Measurements from ENCODE around the gene SH3RF1. TPM values are rescaled to one million over a fixed set of nuclear protein-coding genes. Genes with fewer than 3 reads are reported as not detected.

Gene SH3RF1
- 10 to 100 TPM; 16.3 to 47.8 (median 29.5) TPM for total RNA-seq
- 10 to 100 TPM in 1 of 3 donors, 1 to 10 TPM in 2; 3.4 to 13.6 (median 8.4) TPM for polyA plus RNA-seq
- long read RNA-seq, donor 1, full-length matches to known transcripts: 4 of 4 reads
- long read RNA-seq, donor 1, partial matches to known transcripts: 0 of 4 reads
- long read RNA-seq, donor 1, other reads (novel, unspliced or antisense): 0 of 4 reads
- long read RNA-seq, donor 2, full-length matches to known transcripts: 4 of 10 reads
- long read RNA-seq, donor 2, partial matches to known transcripts: 6 of 10 reads
- long read RNA-seq, donor 2, other reads (novel, unspliced or antisense): 0 of 10 reads
- long read RNA-seq, donor 3, full-length matches to known transcripts: 2 of 2 reads
- long read RNA-seq, donor 3, partial matches to known transcripts: 0 of 2 reads
- long read RNA-seq, donor 3, other reads (novel, unspliced or antisense): 0 of 2 reads
- long read RNA-seq, donor 4: 0 reads
- long read RNA-seq, donor 5, full-length matches to known transcripts: 2 of 2 reads
- long read RNA-seq, donor 5, partial matches to known transcripts: 0 of 2 reads
- long read RNA-seq, donor 5, other reads (novel, unspliced or antisense): 0 of 2 reads
- long read RNA-seq, donor 6, partial matches to known transcripts: 10 of 14 reads
- long read RNA-seq, donor 6, other reads (novel, unspliced or antisense): 0 of 14 reads
- long read RNA-seq, donor 7, full-length matches to known transcripts: 1 of 1 reads
- long read RNA-seq, donor 7, partial matches to known transcripts: 0 of 1 reads
- long read RNA-seq, donor 7, other reads (novel, unspliced or antisense): 0 of 1 reads
- long read RNA-seq, donor 8, full-length matches to known transcripts: 2 of 12 reads
- long read RNA-seq, donor 8, partial matches to known transcripts: 10 of 12 reads
- long read RNA-seq, donor 8, other reads (novel, unspliced or antisense): 0 of 12 reads
- long read RNA-seq, donor 9: 0 reads
- long read RNA-seq, donor 10, full-length matches to known transcripts: 2 of 8 reads
- long read RNA-seq, donor 10, partial matches to known transcripts: 6 of 8 reads
- long read RNA-seq, donor 10, other reads (novel, unspliced or antisense): 0 of 8 reads

GRCh38 chr4:169270810-169271691 is at the start of gene SH3RF1:
TSS of gene SH3RF1 (minus strand) at chr4:169270956. CDS start at chr4:169269212, 1,744 bp downstream.
- 0 to 2% (median 1%) methylated on average over 31 to 104 of the region's 110 CpGs for WGBS, 5 donors
- intact Hi-C loops (cut with DNase I; ENCODE audit: low total_unique reads): no loop called here
- no peaks in the 10 kb centered on the region for H3K36me3 ChIP-seq
- peak; percentile 90 to 96 for DNase-seq
- peak within 1 kb of the TSS; percentile 63 to 91 (median 82) for H3K4me3 ChIP-seq
- peaks cover 22 to 57% (median 43%) of the 10 kb centered on the region in 4 donors for H3K4me1 ChIP-seq
- H3K27ac ChIP-seq: peak within 1 kb of the TSS; percentile 91 to 98 (median 95)
- H3K9me3 ChIP-seq: no peaks in the 10 kb centered on the region
- TF ChIP-seq CTCF (IDR thresholded peaks at IDR 0.05): peak in 4 of 7 experiments; percentile 4 to 51 (median 14)
- no peak for TF ChIP-seq EP300 (IDR thresholded peaks at IDR 0.05)
- TF ChIP-seq POLR2AphosphoS5 (IDR thresholded peaks at IDR 0.05): peak; percentile 67 to 90 (median 89)
- peak in 1 of 4 donors; percentile 59 for TF ChIP-seq POLR2A (IDR thresholded peaks at IDR 0.05)
- no peaks in the 10 kb centered on the region for H3K27me3 ChIP-seq

GRCh38 chr4:169315530-169316343 is 45.0 kb upstream of the SH3RF1 start:
- TF ChIP-seq CTCF (IDR thresholded peaks at IDR 0.05): no peak
- TF ChIP-seq POLR2AphosphoS5 (IDR thresholded peaks at IDR 0.05): no peak
- no peak for TF ChIP-seq POLR2A (IDR thresholded peaks at IDR 0.05)
- no peak for TF ChIP-seq EP300 (IDR thresholded peaks at IDR 0.05)
- no peaks in the 10 kb centered on the region for H3K27me3 ChIP-seq
- WGBS, 5 donors: 27 to 41% (median 31%) methylated on average over 5 of the region's 5 CpGs
- no peaks in the 10 kb centered on the region for H3K9me3 ChIP-seq
- H3K36me3 ChIP-seq: no peaks in the 10 kb centered on the region
- peak in 1 of 2 donors; percentile 24 for DNase-seq
- H3K27ac ChIP-seq: peak overlapping the region in 3 of 5 donors; percentile 35 to 64 (median 53)
- intact Hi-C loops (cut with DNase I; ENCODE audit: low total_unique reads): no loop called here
- H3K4me1 ChIP-seq: peaks cover 20 to 48% (median 29%) of the 10 kb centered on the region in 4 donors
- no peak overlapping the region for H3K4me3 ChIP-seq

GRCh38 chr4:169314906-169315305 is 44.1 kb upstream of the SH3RF1 start:
- H3K27ac ChIP-seq: peak overlapping the region in 4 of 5 donors; percentile 53 to 71 (median 64)
- DNase-seq: peak; percentile 92 to 95
- H3K36me3 ChIP-seq: no peaks in the 10 kb centered on the region
- H3K27me3 ChIP-seq: no peaks in the 10 kb centered on the region
- H3K9me3 ChIP-seq: no peaks in the 10 kb centered on the region
- no peak overlapping the region for H3K4me3 ChIP-seq
- 5 to 26% (median 9%) methylated on average over 8 of the region's 8 CpGs for WGBS, 5 donors
- intact Hi-C loops (cut with DNase I; ENCODE audit: low total_unique reads): no loop called here
- TF ChIP-seq CTCF (IDR thresholded peaks at IDR 0.05): no peak
- peak in 1 of 3 donors; percentile 82 for TF ChIP-seq POLR2AphosphoS5 (IDR thresholded peaks at IDR 0.05)
- no peak for TF ChIP-seq EP300 (IDR thresholded peaks at IDR 0.05)
- peaks cover 20 to 52% (median 30%) of the 10 kb centered on the region in 4 donors for H3K4me1 ChIP-seq
